GM13976 (cell line): ENCODE measurements around the gene NEO1.

Experiments used
- DNase-seq: peaks from one replicate; pipeline ENCODE4 v3.0.0; 2012; ENCODE audit warnings: low spot score
- in situ Hi-C: fragments of 300-500 bp; cut with MboI; formaldehyde crosslinking; loops from one replicate; pipeline ENCODE4 v1.12.0; 2022; ENCODE audit warnings: low sequenced_read_pairs, mixed read lengths, inconsistent platforms; ENCODE audit not compliant: unreplicated experiment
- TF ChIP-seq, protein P1 (sequence below): IDR thresholded peaks from 2 replicates; pipeline ENCODE4 v1.5.1; 2012; ENCODE audit warnings: borderline replicate concordance, mild to moderate bottlenecking; ENCODE audit not compliant: insufficient read depth; ENCODE audit errors: extremely low read depth, missing control alignments, control extremely low read depth

Gene NEO1

DNA sequence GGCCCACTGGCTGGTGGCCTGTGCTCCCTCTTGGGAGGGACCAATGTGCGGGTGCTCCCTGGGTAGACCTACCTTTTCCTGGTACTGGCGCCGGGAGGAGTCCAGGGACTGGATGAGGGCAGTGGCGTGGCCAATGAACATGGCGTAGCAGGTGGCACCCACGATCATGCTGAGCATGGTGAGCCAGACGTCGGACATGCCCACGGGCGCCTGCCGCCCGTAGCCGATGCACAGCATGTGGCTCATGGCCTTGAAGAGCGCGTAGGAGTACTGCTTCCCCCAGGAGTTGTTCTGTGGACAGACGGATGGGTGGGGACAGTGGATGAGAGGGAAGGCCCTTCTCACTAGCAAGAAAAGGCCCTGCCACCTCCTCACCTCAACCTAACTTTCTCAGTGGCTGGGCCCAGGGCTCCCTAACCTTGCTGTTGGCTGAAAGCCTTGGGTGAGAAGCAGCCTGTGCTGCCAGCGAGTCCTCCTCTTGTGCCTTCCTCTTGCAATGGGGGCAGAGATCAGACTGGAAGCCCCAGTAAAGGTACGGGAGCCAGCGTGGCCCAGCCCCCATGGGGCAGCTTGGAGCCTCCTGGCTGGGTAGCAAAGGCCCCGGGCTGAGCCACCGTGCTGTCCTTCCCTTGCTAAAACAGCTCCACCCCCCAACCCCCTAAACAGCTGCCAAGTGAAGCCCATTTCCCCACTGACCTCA lies 277.4 kb downstream of the NEO1 start:
- no peak for DNase-seq
- in situ Hi-C loops: no loop called here

DNA sequence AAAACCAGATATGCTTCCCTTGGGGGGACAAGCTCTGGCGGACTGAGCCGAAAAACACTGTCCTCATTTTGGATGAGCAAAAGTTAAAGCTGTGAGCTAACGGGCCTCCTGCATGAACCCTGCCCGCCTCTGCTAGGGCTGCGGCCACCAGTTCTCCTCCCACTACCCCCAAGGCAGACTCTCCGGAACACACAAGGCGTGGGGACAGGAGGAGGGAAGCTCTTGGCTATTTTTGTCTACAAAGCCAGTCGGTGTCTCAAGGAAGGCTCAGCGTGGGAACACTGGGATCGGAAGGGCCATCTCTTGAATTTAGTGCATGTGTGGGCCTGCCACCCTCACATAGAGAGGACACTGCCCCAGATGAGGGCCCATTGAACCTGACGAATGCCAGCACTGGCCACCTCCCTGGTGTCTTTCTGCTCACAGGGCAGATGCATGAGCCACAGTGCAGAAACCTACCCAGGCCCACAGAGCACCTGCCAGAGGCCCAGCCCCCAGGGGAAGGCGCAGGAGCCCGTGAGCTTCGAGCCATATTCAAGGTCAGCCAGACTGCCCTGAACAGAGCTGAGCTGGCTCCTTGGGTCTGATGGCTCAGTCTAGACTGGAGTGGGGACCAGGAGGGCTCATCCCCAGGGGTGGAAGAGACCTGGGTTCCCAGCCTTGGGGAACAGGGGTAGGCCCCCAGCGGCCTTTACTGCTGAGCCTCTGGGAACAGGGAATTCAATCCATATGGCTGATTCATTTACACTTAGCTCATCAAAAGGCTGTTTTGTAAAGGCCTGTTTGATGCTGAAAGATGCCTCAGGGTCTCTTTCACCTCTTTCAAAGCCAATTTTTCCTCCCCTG lies 278.2 kb downstream of the NEO1 start:
- DNase-seq: no peak
- in situ Hi-C loops: no loop called here
- TF ChIP-seq, protein P1, sequence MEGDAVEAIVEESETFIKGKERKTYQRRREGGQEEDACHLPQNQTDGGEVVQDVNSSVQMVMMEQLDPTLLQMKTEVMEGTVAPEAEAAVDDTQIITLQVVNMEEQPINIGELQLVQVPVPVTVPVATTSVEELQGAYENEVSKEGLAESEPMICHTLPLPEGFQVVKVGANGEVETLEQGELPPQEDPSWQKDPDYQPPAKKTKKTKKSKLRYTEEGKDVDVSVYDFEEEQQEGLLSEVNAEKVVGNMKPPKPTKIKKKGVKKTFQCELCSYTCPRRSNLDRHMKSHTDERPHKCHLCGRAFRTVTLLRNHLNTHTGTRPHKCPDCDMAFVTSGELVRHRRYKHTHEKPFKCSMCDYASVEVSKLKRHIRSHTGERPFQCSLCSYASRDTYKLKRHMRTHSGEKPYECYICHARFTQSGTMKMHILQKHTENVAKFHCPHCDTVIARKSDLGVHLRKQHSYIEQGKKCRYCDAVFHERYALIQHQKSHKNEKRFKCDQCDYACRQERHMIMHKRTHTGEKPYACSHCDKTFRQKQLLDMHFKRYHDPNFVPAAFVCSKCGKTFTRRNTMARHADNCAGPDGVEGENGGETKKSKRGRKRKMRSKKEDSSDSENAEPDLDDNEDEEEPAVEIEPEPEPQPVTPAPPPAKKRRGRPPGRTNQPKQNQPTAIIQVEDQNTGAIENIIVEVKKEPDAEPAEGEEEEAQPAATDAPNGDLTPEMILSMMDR: no peak

More for the DNA sequence above, 277.4 kb downstream of the NEO1 start:
- TF ChIP-seq, protein P1: no peak

DNA sequence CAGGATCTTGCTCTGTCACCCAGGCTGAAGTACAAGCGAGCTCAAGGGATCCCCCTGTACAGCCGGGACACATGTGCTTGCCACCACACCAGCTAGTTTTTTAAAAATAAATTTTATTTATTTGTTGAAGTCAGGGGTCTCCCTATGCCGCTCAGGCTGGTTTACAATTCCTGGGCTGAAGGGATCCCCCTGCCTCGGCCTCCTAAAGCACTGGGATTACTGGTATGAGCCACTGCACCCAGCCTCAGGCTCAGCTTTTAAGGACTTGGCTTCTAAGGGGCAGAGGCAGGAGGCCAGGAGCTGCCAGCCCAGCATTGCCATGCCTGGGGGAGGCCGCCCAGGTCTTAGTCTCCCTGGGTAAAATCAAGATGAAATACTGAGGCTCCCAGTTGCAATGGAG lies 279.2 kb downstream of the NEO1 start:
- TF ChIP-seq, protein P1: no peak
- no peak for DNase-seq
- in situ Hi-C loops: no loop called here

DNA sequence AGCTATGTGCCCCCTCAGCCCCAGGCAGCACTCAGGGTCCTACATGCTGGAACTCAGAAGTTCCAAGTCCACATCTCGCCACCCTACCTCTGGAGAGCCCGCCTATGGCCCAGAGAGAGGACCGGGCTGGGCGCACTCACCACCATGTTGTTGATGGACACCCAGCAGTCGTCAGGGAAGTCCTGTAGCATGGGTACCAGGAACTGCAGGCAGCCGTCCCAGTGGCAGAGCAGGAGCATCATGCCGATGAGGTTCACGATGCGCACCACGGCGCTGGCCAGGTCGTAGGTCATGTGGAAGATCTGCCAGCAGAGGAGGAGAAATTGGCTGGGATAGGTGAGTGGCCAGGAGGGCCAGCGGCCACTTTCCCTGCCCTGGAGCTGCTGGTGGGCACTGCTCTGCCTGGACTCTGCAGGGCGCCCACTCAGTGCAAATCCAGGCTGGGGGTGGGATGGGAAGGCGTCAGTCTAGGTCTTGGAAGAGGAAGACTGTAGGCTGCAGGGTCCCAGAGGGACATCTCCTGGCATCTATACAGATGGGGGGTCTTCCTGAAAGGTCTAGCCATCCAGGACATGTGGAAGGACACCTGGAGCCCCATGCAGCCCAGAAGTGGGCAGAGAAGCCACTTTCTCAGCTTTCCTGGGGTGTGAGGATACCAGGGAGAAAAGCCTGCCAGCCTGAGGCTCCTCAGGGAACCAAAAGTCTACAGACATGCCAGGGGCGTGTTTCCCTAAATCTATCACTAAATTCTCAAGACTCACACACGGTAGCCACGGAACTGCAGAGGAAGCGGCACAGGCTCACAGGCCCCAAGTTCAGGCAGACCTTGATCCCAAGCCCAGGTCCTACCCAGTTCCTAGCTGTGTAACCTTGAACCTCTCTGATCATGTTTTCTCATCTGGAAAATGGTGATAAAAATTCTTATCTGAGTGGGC lies 280.0 kb downstream of the NEO1 start:
- in situ Hi-C loops: no loop called here
- TF ChIP-seq, protein P1: no peak
- no peak for DNase-seq

DNA sequence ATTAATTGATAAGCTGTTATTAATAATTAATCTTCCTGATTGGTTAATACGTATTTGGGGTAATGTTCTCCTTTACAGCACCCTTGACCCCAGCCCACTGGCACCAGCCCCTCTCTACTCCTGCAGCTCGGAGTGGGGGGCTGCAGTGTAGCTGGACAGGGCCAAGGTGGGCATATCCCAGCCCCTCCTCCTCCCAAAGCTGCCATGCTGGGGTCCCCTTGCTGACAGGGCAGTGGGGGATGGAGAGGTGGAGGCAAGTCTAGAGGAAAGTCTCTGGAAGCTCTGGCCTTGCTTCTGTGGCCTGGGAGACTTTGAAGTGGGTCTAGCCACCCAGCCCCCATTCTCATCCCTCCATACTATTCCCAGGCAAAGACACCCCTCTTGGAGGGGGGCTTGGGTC lies 280.7 kb downstream of the NEO1 start:
- no peak for DNase-seq
- TF ChIP-seq, protein P1: no peak
- in situ Hi-C loops: no loop called here

DNA sequence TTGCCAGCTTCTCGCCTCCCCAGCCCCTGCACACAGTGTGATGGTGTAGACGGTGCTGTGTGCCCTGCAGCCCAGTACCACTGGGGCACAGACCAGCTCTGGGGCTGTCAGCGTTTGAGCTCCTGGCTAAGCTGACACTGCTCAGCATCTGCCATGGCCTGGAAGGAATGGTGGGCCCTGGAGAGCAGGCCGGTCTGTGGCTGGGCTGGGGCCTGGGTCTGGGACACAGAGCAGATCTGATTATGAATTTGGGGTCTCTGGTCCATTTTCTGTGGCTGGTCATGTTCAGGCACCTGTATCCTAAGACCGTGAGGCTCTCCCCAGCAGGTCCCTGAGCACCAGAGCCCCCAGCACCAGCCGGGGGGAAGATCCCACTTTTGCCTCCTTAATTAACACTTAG lies 281.8 kb downstream of the NEO1 start:
- no peak for DNase-seq

More for the DNA sequence above, 281.8 kb downstream of the NEO1 start:
- TF ChIP-seq, protein P1: no peak
- in situ Hi-C loops: no loop called here
